Mesodermal cell (in vitro differentiated cells): Measurements from ENCODE around the gene DNAL4.
A peak's percentile ranks its signal among the peaks of the same experiment; 100 is the strongest.

ENCODE experiments used
- H3K27ac ChIP-seq: 2 replicates; pipeline ENCODE4 v1.7.0; 2013; ENCODE audit warnings: mild to moderate bottlenecking, low read depth, low read length, moderate library complexity; ENCODE audit not compliant: severe bottlenecking
- H3K36me3 ChIP-seq: 2 replicates; pipeline ENCODE4 v1.7.1; 2013; ENCODE audit warnings: mild to moderate bottlenecking, low read length, moderate library complexity; ENCODE audit not compliant: control insufficient read depth, insufficient read depth
- H3K4me1 ChIP-seq: one replicate; pipeline ENCODE4 v1.7.1; 2013; ENCODE audit warnings: mild to moderate bottlenecking, low read length; ENCODE audit not compliant: insufficient read depth, control insufficient read depth, poor library complexity, severe bottlenecking
- H3K4me3 ChIP-seq: 2 replicates; pipeline ENCODE4 v1.7.0; 2013; ENCODE audit warnings: low read length, control low read depth, mild to moderate bottlenecking; ENCODE audit not compliant: insufficient read depth, poor library complexity, severe bottlenecking; ENCODE audit errors: extremely low read depth
- H3K9me3 ChIP-seq: 2 replicates; pipeline ENCODE4 v1.7.1; 2013; ENCODE audit warnings: mild to moderate bottlenecking, low read length, moderate library complexity; ENCODE audit not compliant: control insufficient read depth
- WGBS, 2 experiments: methylation state at CpG; one replicate each; pipeline ENCODE4 v1.1.5; 2013; ENCODE audit warnings: missing lambda C conversion rate in 2 of 2; ENCODE audit not compliant: insufficient coverage in 2 of 2; 5-methylcytosine and 5-hydroxymethylcytosine counted together

Gene DNAL4

DNA sequence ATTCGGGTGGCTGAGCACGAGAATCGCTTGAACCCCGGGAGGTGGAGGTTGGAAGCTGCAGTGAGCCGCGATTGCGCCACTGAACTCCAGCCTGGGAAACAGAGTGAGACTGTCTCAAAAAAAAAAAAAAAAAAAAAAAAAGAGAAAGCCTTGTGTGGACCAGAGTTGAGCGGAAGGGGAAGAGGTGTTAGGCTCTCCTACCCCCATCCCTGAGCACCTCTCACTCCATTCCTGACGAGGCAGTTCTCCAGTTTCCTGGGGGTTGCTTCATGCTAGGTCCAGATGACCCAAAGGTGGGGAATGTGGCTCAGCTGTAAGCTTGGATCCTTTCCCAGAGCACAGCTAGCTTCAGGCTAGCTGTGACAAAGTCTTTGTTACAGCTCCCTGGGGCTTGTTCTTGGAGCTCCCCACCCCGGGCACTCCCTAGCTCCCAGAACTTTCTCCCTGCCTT lies 8.8 kb upstream of the DNAL4 start:
- Histone ChIP-seq H3K9me3 (no peaks in the 10 kb centered on the region), H3K4me1 (peaks cover 3% of the 10 kb centered on the region), H3K36me3 (no peaks in the 10 kb centered on the region), H3K4me3 (no peak overlapping the region), H3K27ac (no peak overlapping the region)
- 28 to 35% methylated on average over 7 to 9 of the region's 10 CpGs for WGBS, 2 experiments

DNA sequence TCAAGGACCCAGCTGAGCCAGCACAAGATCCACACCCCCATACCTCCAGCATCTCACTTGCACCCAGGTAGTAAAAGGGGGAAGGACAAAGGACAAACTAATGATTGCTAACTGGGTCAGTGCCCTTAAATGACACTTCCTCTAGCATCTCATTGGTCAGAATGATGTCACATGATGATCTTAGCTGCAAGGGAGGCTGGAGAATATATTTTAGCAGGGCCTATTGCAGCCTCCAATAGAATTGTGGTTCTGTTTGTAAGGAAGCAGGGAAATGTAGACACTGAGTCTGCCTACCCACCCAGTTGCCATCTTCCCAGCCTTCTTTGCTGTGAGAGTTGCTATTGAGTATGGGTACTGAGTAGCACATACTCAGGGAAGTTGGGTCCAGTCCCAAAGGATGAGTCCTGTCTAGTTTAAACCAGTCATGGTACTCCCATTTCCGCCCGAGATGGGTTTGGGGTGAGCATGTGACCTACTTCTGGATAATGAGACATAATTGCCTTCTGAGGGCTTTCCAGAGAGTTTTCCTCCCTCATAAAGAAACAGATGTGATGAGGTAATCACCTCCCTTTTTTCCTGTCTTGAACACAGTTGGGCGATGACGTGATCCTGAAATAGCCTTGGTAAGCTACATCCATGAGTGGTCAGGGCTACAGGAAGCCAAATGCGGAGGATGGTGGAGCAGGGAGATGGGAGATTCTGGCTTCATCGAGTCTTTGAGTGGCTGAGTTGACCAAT lies 5.5 kb upstream of the DNAL4 start:
- Histone ChIP-seq H3K4me1 (peaks cover 4% of the 10 kb centered on the region), H3K36me3 (no peaks in the 10 kb centered on the region), H3K27ac (no peak overlapping the region), H3K4me3 (no peak overlapping the region), H3K9me3 (no peaks in the 10 kb centered on the region)
- 93 to 100% methylated on average over 1 to 6 of the region's 6 CpGs for WGBS, 2 experiments

DNA sequence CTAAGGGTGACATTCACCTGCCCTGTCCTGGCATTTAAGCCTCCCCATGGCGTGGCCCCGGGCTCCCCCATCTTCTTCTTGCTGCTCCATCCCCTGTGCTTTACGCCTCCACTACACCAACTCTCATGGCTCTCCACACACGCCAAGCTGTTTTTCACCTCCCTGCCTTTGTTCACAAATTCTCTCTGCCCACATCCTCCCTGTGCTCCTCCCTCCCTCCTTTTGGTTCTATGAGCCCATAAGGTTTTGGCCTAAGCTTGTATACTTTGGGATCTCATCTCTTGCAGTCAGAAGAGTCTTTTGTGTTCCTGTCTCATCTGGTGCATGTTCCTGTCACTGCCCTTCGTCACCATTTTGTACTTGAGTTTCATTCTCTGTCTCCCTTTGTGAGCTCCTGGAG lies 4.6 kb upstream of the DNAL4 start:
- no peaks in the 10 kb centered on the region for H3K36me3 ChIP-seq
- peaks cover 4% of the 10 kb centered on the region for H3K4me1 ChIP-seq
- no peaks in the 10 kb centered on the region for H3K9me3 ChIP-seq
- no peak overlapping the region for H3K27ac ChIP-seq
- H3K4me3 ChIP-seq, result no peak overlapping the region
- WGBS, 2 experiments, result 80 to 96% methylated on average over 5 of the region's 5 CpGs

DNA sequence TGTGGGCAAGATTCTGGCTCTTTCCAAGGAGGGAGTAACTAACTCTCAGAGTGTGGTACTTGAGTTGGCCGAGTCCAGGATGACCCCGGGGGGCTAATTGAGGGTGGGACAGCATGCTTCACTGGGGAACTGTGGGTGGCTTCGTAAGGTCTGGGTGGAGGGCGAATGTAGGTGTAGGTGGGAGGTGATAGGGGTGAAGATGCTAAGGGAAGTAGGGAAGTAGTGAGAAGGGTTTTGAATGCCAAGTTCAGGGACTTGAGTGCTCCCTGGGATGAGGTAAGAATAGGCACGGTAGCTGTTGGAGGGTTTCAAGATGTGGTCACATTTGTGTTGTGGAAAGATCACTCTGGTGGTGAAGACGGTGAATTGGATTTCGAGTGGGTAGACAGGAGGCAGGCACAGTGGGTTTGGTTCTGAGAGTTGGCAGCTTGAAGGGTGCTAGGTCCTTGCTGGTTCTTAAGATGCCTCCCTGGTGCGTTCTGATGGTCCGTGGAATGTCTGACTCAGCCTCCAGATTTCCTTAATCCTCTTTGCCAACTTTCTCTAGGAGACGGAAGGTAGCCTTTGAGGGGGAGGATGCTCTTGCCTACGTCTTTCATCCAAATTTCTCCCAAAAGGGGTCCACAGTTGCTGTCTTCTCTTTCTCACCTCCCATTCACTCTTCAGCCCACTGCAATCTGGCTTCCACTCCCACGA lies 2.5 kb upstream of the DNAL4 start:
- no peaks in the 10 kb centered on the region for H3K9me3 ChIP-seq
- peaks cover 8% of the 10 kb centered on the region for H3K4me1 ChIP-seq
- WGBS, 2 experiments, result 80 to 89% methylated on average over 10 to 11 of the region's 12 CpGs
- no peaks in the 10 kb centered on the region for H3K36me3 ChIP-seq
- no peak overlapping the region for H3K27ac ChIP-seq
- H3K4me3 ChIP-seq, result no peak overlapping the region

DNA sequence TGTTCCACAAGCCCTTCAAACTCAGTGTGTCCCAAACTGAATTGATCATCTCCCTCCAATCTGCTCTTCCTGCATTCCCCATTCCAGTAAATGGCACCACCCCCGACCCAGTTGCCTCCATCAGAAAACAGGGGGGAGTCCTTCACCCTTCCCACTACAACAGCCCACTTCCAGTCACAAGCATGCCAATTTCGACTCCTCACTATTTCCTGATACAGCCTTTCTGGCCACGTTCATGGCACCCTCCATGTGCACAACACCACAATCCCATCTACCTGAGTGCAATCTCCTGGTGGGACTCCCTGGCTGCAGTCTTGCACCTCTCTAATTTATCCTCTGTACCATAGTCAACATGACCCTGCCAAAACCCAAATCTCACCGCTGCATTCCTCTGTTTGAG lies 1.6 kb upstream of the DNAL4 start:
- no peaks in the 10 kb centered on the region for H3K9me3 ChIP-seq
- H3K4me3 ChIP-seq, result no peak overlapping the region
- WGBS, 2 experiments, result 64 to 82% methylated on average over 3 to 4 of the region's 4 CpGs
- no peak overlapping the region for H3K27ac ChIP-seq
- H3K4me1 ChIP-seq, result peaks cover 8% of the 10 kb centered on the region
- no peaks in the 10 kb centered on the region for H3K36me3 ChIP-seq

DNA sequence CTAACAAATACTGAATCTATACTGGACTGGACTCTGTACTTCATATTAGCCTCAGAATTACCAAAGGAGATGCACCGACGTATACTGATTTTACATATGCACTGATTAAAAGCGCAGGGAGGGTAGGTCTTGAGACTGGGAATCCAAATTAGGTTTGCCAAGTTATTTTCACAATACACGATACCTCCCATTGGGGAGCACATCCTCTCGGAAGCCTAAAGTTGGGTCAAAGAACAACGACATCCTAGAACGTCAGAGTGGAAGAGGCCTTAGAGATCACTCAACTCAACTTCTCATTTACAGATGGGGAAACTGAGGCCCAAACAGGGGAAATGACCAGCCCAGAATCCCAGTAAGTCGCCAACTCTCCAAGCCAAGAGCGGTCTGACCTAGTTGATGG lies 626 bp downstream of the DNAL4 start:
- H3K36me3 ChIP-seq, result peaks cover 7% of the 10 kb centered on the region
- peak overlapping the region; percentile 83 for H3K4me3 ChIP-seq
- no peaks in the 10 kb centered on the region for H3K9me3 ChIP-seq
- H3K4me1 ChIP-seq, result peaks cover 8% of the 10 kb centered on the region
- whole genome bisulfite sequencing, 2 experiments, result 0 to 70% methylated on average over 2 to 4 of the region's 9 CpGs
- peak overlapping the region; percentile 52 for H3K27ac ChIP-seq

DNA sequence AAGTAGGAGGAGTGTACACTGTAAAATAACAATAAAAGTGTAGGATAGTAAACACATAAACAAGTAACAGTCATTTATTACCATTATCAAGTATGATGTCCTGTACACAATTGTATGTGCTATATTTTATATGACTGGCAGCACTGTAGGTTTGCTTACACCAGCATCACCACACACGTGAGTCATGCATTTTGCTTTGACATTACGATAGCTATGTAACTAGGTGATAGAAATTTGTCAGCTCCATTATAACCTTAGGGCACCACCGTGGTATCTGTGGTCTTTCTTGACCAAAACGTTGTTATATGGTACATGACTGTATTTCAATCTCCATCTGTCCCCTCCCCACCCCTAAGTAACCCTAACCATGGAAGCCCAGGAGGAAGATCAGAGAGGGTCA lies 1.1 kb downstream of the DNAL4 start:
- Histone ChIP-seq H3K9me3 (no peaks in the 10 kb centered on the region), H3K4me3 (peak overlapping the region; percentile 83), H3K36me3 (peaks cover 7% of the 10 kb centered on the region), H3K4me1 (peaks cover 6% of the 10 kb centered on the region), H3K27ac (no peak overlapping the region)
- 100% methylated on average over 1 to 2 of the region's 4 CpGs for WGBS, 2 experiments

DNA sequence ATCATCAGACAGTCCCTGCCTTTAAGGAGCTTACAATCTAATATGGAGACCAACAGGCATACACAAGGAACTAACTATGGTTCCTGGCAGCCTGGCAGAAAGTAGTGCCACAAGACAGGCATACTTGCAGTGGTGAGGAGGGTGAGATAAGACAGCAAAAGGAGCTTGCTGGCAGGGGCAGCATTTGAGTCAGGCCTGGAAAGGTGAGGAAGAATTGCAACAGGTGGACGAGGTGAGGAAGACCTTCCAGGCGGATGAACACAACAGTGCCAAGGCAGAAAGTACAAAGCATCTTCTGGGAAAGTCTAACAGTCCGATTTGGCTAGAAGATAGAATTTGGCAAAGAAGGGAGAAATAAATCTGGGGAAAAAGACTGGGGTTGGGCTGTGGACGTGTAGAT lies 4.3 kb downstream of the DNAL4 start:
- Histone ChIP-seq H3K4me1 (peaks cover 8% of the 10 kb centered on the region), H3K27ac (no peak overlapping the region), H3K4me3 (no peak overlapping the region), H3K9me3 (no peaks in the 10 kb centered on the region), H3K36me3 (peaks cover 7% of the 10 kb centered on the region)
- WGBS, 2 experiments, result 89 to 94% methylated on average over 4 of the region's 4 CpGs

DNA sequence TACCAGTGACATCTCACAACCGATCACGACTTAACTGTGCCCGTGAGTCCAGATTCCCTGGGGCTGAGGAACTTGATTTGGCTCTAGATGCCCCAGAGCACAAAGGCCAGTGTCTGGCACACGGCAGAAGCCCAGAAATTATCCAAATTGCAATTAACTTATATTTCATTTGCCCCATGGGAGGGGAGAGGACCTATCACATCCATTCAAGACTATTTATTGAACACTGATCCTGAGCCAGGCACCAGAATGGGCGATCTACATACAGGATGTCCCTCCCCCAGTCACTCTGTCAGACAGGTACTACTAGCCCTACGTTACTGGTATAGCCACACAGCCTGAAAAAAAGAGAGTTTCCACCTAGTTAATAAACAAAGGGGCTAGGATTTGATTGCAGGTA lies 5.1 kb downstream of the DNAL4 start:
- Histone ChIP-seq H3K9me3 (no peaks in the 10 kb centered on the region), H3K27ac (no peak overlapping the region), H3K4me1 (peaks cover 8% of the 10 kb centered on the region), H3K4me3 (no peak overlapping the region), H3K36me3 (peaks cover 7% of the 10 kb centered on the region)
- WGBS, 2 experiments, result 80 to 92% methylated on average over 1 to 4 of the region's 6 CpGs

DNA sequence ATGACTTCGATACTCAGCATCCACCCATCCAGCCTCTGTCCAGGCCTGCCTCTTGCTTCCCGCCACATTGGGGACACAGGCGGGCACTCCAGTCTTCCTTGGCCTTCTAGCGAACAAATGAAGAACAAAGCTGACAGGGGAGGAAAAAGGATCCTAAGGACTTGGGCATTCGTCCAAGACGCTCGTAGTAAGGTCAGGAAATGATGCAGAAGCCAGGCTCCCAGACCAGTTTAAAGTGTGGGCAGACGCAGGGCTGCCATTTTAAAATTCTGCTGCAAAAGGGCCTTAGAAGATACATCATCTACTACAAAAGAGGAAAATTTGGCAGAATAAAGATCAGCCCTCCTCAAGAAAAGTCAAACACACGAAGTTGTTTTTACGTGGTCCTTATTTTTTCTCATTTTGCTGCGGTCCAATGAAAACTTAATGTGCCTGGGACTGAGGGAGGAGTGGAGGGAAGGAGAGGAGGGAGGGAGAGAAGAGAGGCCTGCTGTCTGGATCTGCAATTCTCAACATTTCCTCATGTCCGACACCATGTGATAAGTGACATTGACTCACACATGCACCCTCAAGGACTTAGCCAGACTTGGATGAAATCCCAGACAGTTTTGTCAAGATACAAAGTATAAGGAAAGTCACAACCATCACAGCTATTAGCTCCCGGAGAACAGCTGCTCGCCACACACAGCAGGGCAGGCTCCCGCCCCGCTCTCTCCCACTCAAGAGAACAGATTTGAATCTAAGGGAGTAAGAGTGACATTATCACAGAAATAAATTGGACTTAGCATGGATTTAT lies 5.7 kb downstream of the DNAL4 start:
- H3K36me3 ChIP-seq, result peaks cover 7% of the 10 kb centered on the region
- no peak overlapping the region for H3K27ac ChIP-seq
- peaks cover 10% of the 10 kb centered on the region for H3K4me1 ChIP-seq
- 92 to 96% methylated on average over 7 to 11 of the region's 16 CpGs for WGBS, 2 experiments
- H3K4me3 ChIP-seq, result no peak overlapping the region
- no peaks in the 10 kb centered on the region for H3K9me3 ChIP-seq
